K562 (cell line): ENCODE data around the gene RFX7. TPM values are rescaled to one million over a fixed set of nuclear protein-coding genes. Genes with fewer than 3 reads are reported as not detected.
"Not testable (repeated sequence)": the region's sequence is repeated elsewhere in the genome, so short reads cannot be mapped to it uniquely, and the experiment has no call there.

Source experiments
- ETV1 ChIP-seq: fragments of 450-650 bp; conservative IDR thresholded peaks from 2 replicates; pipeline ENCODE4 v1.6.1; 2016; ENCODE audit warnings: missing genetic modification characterization, control low read depth, low read depth, missing compliant biosample characterization
- HDAC8 ChIP-seq: fragments of 450-650 bp; IDR thresholded peaks from 2 replicates; pipeline ENCODE4 v1.6.1; 2016; ENCODE audit warnings: mild to moderate bottlenecking, missing genetic modification characterization, moderate library complexity, missing compliant biosample characterization
- HINFP ChIP-seq: fragments of 450-650 bp; conservative IDR thresholded peaks from 2 replicates; pipeline ENCODE4 v1.6.1; 2016; ENCODE audit warnings: missing genetic modification characterization, low read depth, mild to moderate bottlenecking, control low read depth, missing compliant biosample characterization
- ID3 ChIP-seq, 2 experiments: fragments of 250-450 bp in 1 of 2; fragments of 450-650 bp in 1 of 2; sonication (Bioruptor Pico) in 1 of 2; IDR thresholded peaks; 2 replicates each; pipeline versions ENCODE4 v1.6.1 to v1.8.0; 2016 to 2021; ENCODE audit warnings: mild to moderate bottlenecking in 2 of 2, moderate library complexity in 2 of 2, missing compliant biosample characterization in 1 of 2, missing genetic modification characterization in 1 of 2
- MAZ ChIP-seq, 2 experiments: fragments of 450-650 bp in 1 of 2; sonication (generic) in 1 of 2; formaldehyde crosslinking; IDR thresholded peaks in 1 of 2; conservative IDR thresholded peaks in 1 of 2; 2 replicates each; pipeline versions ENCODE4 v1.4.0 to v1.5.0; 2020; ENCODE audit warnings: mild to moderate bottlenecking in 1 of 2, missing genetic modification reagents in 1 of 2
- NFXL1 ChIP-seq: fragments of 450-650 bp; formaldehyde crosslinking; IDR thresholded peaks from 2 replicates; pipeline ENCODE4 v1.4.0; 2021; ENCODE audit warnings: mild to moderate bottlenecking
- PTRF ChIP-seq: fragments of 450-650 bp; IDR thresholded peaks from 2 replicates; pipeline ENCODE4 v1.6.1; 2016; ENCODE audit warnings: mild to moderate bottlenecking, missing genetic modification characterization, missing compliant biosample characterization
- RNF2 ChIP-seq: sonication (generic); IDR thresholded peaks from 2 replicates; pipeline ENCODE4 v1.6.1; 2016
- SMAD4 ChIP-seq: fragments of 250-450 bp; sonication (Bioruptor Pico); conservative IDR thresholded peaks from 2 replicates; pipeline ENCODE4 v1.8.0; 2021; ENCODE audit warnings: inconsistent platforms, mild to moderate bottlenecking, moderate library complexity
- TEAD1 ChIP-seq, 2 experiments: fragments of 450-650 bp in 1 of 2; sonication (generic) in 1 of 2; formaldehyde crosslinking; IDR thresholded peaks; 2 replicates each; pipeline versions ENCODE4 v1.4.0 to v1.8.0; 2020 to 2022; ENCODE audit warnings: mild to moderate bottlenecking in 2 of 2, missing genetic modification reagents in 1 of 2
- TEAD2 ChIP-seq: fragments of 450-650 bp; IDR thresholded peaks from 2 replicates; pipeline ENCODE4 v1.6.1; 2016; ENCODE audit warnings: missing genetic modification characterization, control low read depth, missing compliant biosample characterization
- VEZF1 ChIP-seq: fragments of 200-800 bp; sonication (Bioruptor generic); IDR thresholded peaks from 2 replicates; pipeline ENCODE4 v1.6.1; 2017; ENCODE audit warnings: missing genetic modification characterization, missing compliant biosample characterization
- YY1 ChIP-seq, 3 experiments: IDR thresholded peaks; 2 replicates each; pipeline ENCODE4 v1.6.1; 2011; ENCODE audit warnings: low read length in 2 of 3, mild to moderate bottlenecking in 2 of 3, moderate library complexity in 2 of 3, borderline replicate concordance in 1 of 3, control low read depth in 1 of 3, low read depth in 1 of 3; ENCODE audit not compliant: insufficient read depth in 3 of 3, insufficient replicate concordance in 2 of 3, control insufficient read depth in 1 of 3, insufficient read length in 1 of 3; ENCODE audit errors: extremely low read depth in 1 of 3
- ZBTB1 ChIP-seq: sonication (generic); formaldehyde crosslinking; IDR thresholded peaks from 2 replicates; pipeline ENCODE4 v1.8.1; 2023; ENCODE audit warnings: missing genetic modification reagents, low read depth, mild to moderate bottlenecking, borderline replicate concordance
- ZKSCAN8 ChIP-seq: fragments of 200-800 bp; sonication (Bioruptor generic); IDR thresholded peaks from 2 replicates; pipeline ENCODE4 v1.6.1; 2016; ENCODE audit warnings: missing genetic modification characterization, missing compliant biosample characterization
- ZNF239 ChIP-seq: fragments of 250-450 bp; sonication (Bioruptor Pico); IDR thresholded peaks from 2 replicates; pipeline ENCODE4 v1.4.0; 2020; ENCODE audit warnings: mild to moderate bottlenecking
- ZNF395 ChIP-seq: fragments of 200-800 bp; sonication (Bioruptor generic); IDR thresholded peaks from 2 replicates; pipeline ENCODE4 v1.6.1; 2017; ENCODE audit warnings: missing genetic modification characterization, missing compliant biosample characterization
- ZNF445 ChIP-seq: fragments of 250-450 bp; sonication (Bioruptor Pico); IDR thresholded peaks from 2 replicates; pipeline ENCODE4 v1.4.0; 2020; ENCODE audit warnings: low read depth, mild to moderate bottlenecking, moderate library complexity
- ZNF766 ChIP-seq: fragments of 200-800 bp; sonication (Bioruptor generic); conservative IDR thresholded peaks from 2 replicates; pipeline ENCODE4 v1.6.1; 2016; ENCODE audit warnings: missing genetic modification characterization, missing compliant biosample characterization
- polyA plus RNA-seq, 8 experiments: library from polyadenylated mRNA; depleted of rRNA in 4 of 8; stranded (reverse) in 5 of 8; unstranded in 3 of 8; fragments of >200 nt; fragmentation: Nextera tagmentation in 2 of 8; fragmentation: Illumina TruSeq in 1 of 8; extraction: Ambion mirVana in 2 of 8; extraction: Trizol in 1 of 8; gene quantifications; 2 replicates each; pipeline versions ENCODE4 v1.2.1 to v1.2.3, GENCODE V29; 2011 to 2014; ENCODE audit warnings: inconsistent platforms in 1 of 8, missing spikeins in 1 of 8
- total RNA-seq, 7 experiments: library from RNA; depleted of rRNA in 6 of 7; stranded (reverse); fragments of >200 nt in 6 of 7; fragmentation: Illumina TruSeq in 2 of 7; extraction: Trizol in 2 of 7; gene quantifications; 2 replicates each; pipeline versions ENCODE4 v1.2.1 to v1.2.3, GENCODE V29; 2011 to 2021; ENCODE audit warnings: low replicate concordance in 1 of 7

The RFX7 gene
- total and polyA plus RNA-seq, 9 of the 15 experiments (the other 6 are each of a cell fraction or from before 2014, with no cell fraction given): 2.4 to 17.9 (median 6.3) TPM

- 0 out of 2 replicates have a peak, but pooled peaks have one; percentile 42 for TF ChIP-seq ZNF445 (CRISPR knock-in tag)
- TF ChIP-seq TEAD2 (tag): peak; percentile 83
- peak; percentile 18; the same call in 1 of the 2 replicates for TF ChIP-seq RNF2
- peak; percentile 46; the same call in 1 of the 2 replicates for TF ChIP-seq ZNF239 (CRISPR knock-in tag)
- TF ChIP-seq YY1 (IDR thresholded peaks at IDR 0.05; ENCODE audit: borderline replicate concordance in 1 of 3, control insufficient read depth in 1 of 3, extremely low read depth in 1 of 3, insufficient read depth in 3 of 3, insufficient read length in 1 of 3, insufficient replicate concordance in 2 of 3, low read depth in 1 of 3, low read length in 2 of 3): peak in 1 of 3 experiments; percentile 62
- peak; percentile 90 for TF ChIP-seq ZNF766 (CRISPR knock-in tag)
- TF ChIP-seq PTRF: peak; percentile 74
- peak; percentile 86 for TF ChIP-seq SMAD4 (CRISPR knock-in tag)
- not testable (repeated sequence) for TF ChIP-seq ID3 (CRISPR knock-in tag; IDR thresholded peaks at IDR 0.05)
- TF ChIP-seq ID3 (tag; IDR thresholded peaks at IDR 0.05): peak; percentile 85
- peak in 1 of 2 experiments; percentile 74; a peak in 1 of 4 replicates for TF ChIP-seq TEAD1 (CRISPR knock-in tag; IDR thresholded peaks at IDR 0.05)
- TF ChIP-seq NFXL1 (CRISPR knock-in tag): peak; percentile 85; the same call in 1 of the 2 replicates
- TF ChIP-seq ETV1 (tag): peak; percentile 48
- TF ChIP-seq ZBTB1 (CRISPR knock-in tag): peak; percentile 96
- TF ChIP-seq ZNF395: peak; percentile 97
- TF ChIP-seq MAZ (CRISPR knock-in tag; conservative IDR thresholded peaks at IDR 0.05 in 1 of 2, IDR thresholded peaks at IDR 0.05 in 1 of 2): 0 out of 4 replicates have a peak, but pooled peaks of 1 of the 2 experiments have one; percentile 32
- TF ChIP-seq VEZF1 (CRISPR knock-in tag): peak; percentile 44; the same call in 1 of the 2 replicates
- peak; percentile 41; the same call in 1 of the 2 replicates for TF ChIP-seq HINFP (tag)
- peak; percentile 88 for TF ChIP-seq HDAC8 (tag)
- peak; percentile 83; the same call in 1 of the 2 replicates for TF ChIP-seq ZKSCAN8 (CRISPR knock-in tag)
These were observed 40.3 kb downstream of the RFX7 start (continued) for GRCh38 chr15:56203312-56203922.
